Endothelial cell of umbilical vein (primary cell): ENCODE measurements around the gene IFT22.
A peak's percentile ranks its signal among the peaks of the same experiment; 100 is the strongest.
"Not testable (repeated sequence)": the region's sequence is repeated elsewhere in the genome, so short reads cannot be mapped to it uniquely, and the experiment has no call there.

Source experiments
- EZH2 ChIP-seq: IDR thresholded peaks from 2 replicates; pipeline ENCODE4 v1.6.1; 2012; ENCODE audit warnings: borderline replicate concordance, low read depth, mild to moderate bottlenecking, moderate library complexity, low read length, inconsistent platforms; ENCODE audit not compliant: severe bottlenecking
- POLR2A ChIP-seq: IDR thresholded peaks from 2 replicates; pipeline ENCODE4 v1.6.1; 2012; ENCODE audit warnings: low read depth, mild to moderate bottlenecking, control low read depth, low read length
- POLR2AphosphoS5 ChIP-seq: IDR thresholded peaks from 2 replicates; pipeline ENCODE4 v1.6.1; 2012; ENCODE audit warnings: low read depth, mild to moderate bottlenecking, control low read depth, low read length, moderate library complexity; ENCODE audit not compliant: insufficient read depth
- TF ChIP-seq, protein P1 (sequence below), 2 donors: IDR thresholded peaks; 1 replicate in 1 of 2; 2 replicates in 1 of 2; pipeline ENCODE4 v1.5.1; 2011; ENCODE audit warnings: low read length in 2 of 2, mild to moderate bottlenecking in 2 of 2, moderate library complexity in 2 of 2, control low read depth in 1 of 2, inconsistent platforms in 1 of 2, low read depth in 1 of 2; ENCODE audit not compliant: insufficient read depth in 1 of 2; ENCODE audit errors: extremely low read depth in 1 of 2
- TF ChIP-seq, protein P2 (sequence below): IDR thresholded peaks from 2 replicates; pipeline ENCODE4 v1.6.1; 2011; ENCODE audit not compliant: insufficient read depth, insufficient read length

DNA sequence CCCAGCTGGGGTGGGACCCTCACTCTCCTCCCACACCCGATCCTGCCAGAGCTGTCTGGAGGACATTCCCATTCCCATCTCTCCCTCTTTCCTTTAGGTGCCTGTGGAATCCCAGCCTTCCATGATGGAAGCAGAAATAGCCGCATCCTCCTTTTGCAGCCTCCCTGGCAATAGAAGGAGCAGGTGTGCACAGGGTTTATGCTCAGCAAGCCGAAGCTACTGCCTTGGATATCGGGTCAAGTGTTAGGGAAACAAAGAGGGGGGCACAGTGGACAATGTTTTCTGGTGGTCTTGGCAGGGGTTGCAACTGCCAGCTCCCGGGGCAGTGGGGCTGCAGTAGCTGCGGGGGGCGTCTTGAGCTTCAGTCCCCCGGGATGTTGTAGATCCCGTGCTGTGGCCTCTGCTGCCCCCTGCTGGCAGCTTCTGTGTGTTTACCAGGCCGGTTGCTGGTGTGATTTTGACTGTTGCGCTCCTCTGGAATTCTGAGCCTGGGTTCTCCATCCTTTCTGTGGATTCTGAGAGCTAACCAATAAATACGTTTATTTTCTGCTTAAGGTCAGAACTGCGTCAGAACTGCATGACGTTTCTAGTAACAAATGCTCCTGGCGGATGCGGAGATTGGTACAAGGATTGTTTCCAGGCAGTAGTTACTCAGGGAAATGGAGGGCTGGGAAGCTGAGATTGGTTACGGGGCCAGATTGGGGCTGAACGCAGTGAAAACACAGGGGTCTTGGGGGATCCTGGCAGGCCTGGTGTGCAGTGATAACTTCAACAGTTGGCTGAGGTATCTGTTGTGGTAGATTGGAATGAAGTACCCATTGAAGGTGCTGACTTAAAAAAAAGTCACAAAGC, 31.2 kb downstream of the IFT22 start:
- TF ChIP-seq, protein P1, sequence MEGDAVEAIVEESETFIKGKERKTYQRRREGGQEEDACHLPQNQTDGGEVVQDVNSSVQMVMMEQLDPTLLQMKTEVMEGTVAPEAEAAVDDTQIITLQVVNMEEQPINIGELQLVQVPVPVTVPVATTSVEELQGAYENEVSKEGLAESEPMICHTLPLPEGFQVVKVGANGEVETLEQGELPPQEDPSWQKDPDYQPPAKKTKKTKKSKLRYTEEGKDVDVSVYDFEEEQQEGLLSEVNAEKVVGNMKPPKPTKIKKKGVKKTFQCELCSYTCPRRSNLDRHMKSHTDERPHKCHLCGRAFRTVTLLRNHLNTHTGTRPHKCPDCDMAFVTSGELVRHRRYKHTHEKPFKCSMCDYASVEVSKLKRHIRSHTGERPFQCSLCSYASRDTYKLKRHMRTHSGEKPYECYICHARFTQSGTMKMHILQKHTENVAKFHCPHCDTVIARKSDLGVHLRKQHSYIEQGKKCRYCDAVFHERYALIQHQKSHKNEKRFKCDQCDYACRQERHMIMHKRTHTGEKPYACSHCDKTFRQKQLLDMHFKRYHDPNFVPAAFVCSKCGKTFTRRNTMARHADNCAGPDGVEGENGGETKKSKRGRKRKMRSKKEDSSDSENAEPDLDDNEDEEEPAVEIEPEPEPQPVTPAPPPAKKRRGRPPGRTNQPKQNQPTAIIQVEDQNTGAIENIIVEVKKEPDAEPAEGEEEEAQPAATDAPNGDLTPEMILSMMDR (IDR thresholded peaks at IDR 0.05; ENCODE audit: extremely low read depth in 1 of 2, insufficient read depth in 1 of 2, low read depth in 1 of 2, low read length in 2 of 2), result peak; percentile 50 to 57
- TF ChIP-seq POLR2A, POLR2AphosphoS5, EZH2: not testable (repeated sequence)
- TF ChIP-seq, protein P2, sequence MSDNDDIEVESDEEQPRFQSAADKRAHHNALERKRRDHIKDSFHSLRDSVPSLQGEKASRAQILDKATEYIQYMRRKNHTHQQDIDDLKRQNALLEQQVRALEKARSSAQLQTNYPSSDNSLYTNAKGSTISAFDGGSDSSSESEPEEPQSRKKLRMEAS, result not testable (repeated sequence)
